ENCODE data around the gene NCOA4. TPM values are rescaled to one million over a fixed set of nuclear protein-coding genes. Genes with fewer than 3 reads are reported as not detected.
"Not testable (repeated sequence)": the region's sequence is repeated elsewhere in the genome, so short reads cannot be mapped to it uniquely, and the experiment has no call there.

NCOA4 gene
- 164 and 211 TPM in 2 replicates for total RNA-seq (2014; rRNA removed; shearing (Covaris generic); ENCODE audit: low replicate concordance)

DNA sequence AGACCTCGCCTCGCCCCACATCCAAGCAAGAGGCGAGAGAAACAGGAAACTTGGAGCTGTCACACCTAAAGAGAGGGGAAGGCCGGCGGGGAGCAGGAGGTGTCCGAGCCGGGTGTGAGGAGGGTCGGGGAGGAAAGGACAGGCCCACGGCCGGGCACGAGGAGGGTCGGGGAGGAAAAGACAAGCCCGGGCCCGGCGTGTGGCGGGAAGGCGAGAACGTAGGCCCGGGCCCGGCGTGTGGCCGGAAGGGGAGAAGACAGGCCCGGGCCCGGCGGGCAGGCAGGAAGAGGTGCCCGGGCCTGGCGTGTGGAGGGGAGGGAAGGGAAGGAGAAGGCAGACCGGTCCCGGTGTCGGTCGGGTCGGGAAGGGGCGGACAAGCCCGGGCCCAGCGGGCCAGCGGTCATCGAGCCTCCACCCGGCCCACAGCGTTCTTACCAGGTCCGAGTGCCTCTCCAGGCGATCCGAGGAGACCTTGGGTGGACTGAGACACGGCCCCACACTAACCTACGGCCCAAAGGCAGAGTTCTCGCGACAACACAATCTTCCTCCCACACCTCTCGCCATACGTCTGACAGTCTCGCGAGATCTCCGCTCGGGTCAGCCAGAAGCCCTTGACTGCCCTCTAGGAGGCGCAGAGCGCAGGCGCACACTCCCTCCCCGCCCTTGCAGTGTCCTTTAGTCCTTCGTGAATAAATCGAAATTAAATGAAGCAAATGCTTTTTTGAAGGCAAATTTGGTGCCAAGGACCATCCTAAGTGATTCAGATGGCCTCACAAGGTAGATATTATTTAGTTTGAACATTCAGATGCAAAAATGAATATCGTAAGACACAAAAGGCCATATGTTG is at the start of gene NCOA4:
NCOA4 (minus strand) TSS at position 533 of the 847 bp plus-strand sequence. CDS start 13,943 bp downstream, outside the sequence.
- peak; percentile 92 for DNase-seq (ENCODE audit: low read depth)
- in situ Hi-C loops (cut with HindIII; ENCODE audit: low pct_unique_long_range_greater_than_20kb, low sequenced_read_pairs), result no loop called here

DNA sequence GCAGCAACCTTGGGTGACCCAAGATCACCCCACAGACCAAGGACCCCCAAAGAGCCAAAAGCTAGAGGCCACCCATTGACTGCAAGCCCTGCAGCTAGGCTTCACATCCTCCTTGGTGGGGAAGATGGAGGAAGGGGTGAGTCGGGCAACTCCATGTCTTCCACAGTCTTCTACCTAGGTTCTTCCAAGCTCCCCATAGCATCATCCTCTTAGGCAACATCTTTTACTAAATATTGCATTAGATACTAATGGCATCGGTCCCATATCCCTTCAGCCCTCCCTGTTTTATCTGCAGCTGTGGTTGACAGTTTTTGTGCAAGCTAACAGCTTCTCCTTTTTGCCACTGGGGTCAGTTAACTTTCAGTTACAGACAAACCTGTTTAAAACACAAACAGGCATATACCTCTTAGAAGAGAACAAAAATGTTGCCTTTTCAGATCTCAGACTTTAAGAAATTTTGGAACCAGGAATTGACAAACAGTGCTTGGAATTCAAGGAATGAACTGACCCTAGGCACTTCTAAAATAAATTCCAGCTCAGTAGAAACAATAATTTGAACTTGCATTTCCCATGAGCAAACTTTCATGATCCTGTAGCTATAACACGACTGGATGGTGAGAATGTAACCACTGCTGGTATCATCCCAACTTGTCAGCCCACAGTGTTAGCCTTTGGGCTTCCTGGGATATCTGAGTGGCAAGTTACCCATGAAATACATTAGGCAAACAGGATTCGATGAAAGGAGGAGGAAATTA is 49.6 kb upstream of the NCOA4 start:
- in situ Hi-C loops (cut with HindIII; ENCODE audit: low pct_unique_long_range_greater_than_20kb, low sequenced_read_pairs), result no loop called here
- DNase-seq (ENCODE audit: low read depth), result no peak

DNA sequence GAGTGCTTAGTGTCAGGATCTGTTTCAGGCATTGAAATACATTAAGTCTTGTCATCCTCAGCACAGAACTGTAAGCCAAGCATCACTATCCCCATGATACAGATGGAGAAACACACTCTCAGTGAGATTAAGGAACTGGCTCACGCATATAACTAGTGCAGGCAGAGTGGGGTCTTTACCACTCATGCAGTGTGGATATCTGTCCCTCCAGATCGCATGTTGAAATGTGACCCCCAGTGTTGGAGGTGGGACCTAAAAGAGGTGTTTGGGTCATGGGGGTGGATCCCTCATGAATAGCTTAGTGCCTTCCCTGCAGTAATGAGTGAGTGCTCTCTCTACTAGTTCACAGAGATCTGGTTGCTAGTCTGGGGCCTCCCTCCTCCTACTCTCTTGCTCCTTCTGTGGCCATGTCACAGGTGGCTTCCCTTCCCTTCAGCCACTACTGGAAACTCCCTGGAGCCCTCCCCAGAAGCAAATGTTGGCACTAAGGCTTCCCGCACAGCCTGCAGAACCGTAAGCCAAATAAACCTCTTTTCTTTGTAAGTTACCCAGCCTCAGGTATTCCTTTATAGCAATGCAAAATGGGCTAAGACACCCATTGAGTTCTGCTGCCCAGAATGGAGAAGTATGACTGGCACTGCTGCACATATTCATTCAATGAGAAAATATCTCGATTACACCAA is 47.4 kb upstream of the NCOA4 start:
- no peak for DNase-seq (ENCODE audit: low read depth)
- in situ Hi-C loops (cut with HindIII; ENCODE audit: low pct_unique_long_range_greater_than_20kb, low sequenced_read_pairs), result no loop called here

- DNase-seq (ENCODE audit: low read depth), result no peak
- in situ Hi-C loops (cut with HindIII; ENCODE audit: low pct_unique_long_range_greater_than_20kb, low sequenced_read_pairs), result no loop called here
Observed at GRCh38 chr10:46077141-46077554, 46.7 kb upstream of the NCOA4 start.

DNA sequence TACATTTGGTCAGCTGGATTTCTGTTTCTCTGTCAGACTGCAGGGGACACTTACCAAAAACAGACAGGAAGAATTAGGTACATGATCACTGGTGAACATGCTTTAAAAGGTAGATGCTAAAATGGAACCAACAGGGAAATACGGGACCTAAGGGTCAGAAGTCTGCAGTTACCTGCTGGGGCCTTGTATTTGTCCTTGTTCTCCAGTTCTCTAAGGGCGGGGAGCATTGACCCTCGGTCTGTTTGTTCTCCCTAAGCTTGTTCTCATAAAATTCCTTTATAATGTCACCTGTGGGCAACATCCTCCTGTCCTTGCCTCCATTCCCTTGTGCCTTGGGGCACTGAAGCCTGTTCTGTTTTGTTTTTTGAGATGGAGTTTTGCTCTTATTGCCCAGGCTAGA is 45.4 kb upstream of the NCOA4 start:
- in situ Hi-C loops (cut with HindIII; ENCODE audit: low pct_unique_long_range_greater_than_20kb, low sequenced_read_pairs), result no loop called here
- DNase-seq (ENCODE audit: low read depth), result no peak

DNA sequence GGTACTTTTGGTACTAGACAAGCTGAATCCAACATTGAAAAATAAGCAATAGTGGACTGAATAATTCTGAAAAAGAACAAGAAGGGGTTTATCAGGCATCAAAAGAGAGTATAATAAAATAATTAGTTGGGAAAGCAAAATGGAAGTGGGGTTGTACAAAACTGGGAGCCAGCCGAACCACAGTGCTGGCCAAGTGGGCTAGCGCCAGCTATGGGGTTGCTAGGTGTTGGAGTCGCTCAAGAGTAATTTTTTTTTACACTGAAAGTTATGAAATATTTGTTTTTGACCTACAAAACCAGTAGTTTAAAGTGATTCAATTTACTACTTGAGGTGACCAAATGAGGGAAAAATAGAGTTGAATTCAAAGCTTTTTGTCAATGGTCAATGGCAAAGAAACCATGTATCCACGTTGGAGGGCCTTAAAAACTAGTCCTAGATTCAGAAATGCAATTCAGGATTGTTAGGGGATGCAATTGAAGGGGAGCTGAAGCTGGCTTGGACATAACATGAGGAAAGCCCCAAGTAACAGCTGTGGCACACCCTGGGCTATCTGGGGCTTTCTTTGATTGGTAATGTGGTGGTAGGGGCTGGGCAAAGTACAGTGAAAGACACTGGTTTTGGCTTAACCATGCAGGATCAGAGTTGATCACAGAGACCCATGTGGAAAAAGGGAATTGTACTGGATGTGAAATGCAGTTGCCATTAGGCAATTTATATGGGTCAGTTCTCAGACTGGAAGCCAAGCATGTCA is 43.9 kb upstream of the NCOA4 start:
- DNase-seq (ENCODE audit: low read depth), result no peak
- in situ Hi-C loops (cut with HindIII; ENCODE audit: low pct_unique_long_range_greater_than_20kb, low sequenced_read_pairs), result no loop called here

GRCh38 chr10:46073564-46073963 is 43.1 kb upstream of the NCOA4 start:
- in situ Hi-C loops (cut with HindIII; ENCODE audit: low pct_unique_long_range_greater_than_20kb, low sequenced_read_pairs), result no loop called here
- DNase-seq (ENCODE audit: low read depth), result no peak

GRCh38 chr10:46070749-46071148 is 40.3 kb upstream of the NCOA4 start:
- no peak for DNase-seq (ENCODE audit: low read depth)
- in situ Hi-C loops (cut with HindIII; ENCODE audit: low pct_unique_long_range_greater_than_20kb, low sequenced_read_pairs), result no loop called here

DNA sequence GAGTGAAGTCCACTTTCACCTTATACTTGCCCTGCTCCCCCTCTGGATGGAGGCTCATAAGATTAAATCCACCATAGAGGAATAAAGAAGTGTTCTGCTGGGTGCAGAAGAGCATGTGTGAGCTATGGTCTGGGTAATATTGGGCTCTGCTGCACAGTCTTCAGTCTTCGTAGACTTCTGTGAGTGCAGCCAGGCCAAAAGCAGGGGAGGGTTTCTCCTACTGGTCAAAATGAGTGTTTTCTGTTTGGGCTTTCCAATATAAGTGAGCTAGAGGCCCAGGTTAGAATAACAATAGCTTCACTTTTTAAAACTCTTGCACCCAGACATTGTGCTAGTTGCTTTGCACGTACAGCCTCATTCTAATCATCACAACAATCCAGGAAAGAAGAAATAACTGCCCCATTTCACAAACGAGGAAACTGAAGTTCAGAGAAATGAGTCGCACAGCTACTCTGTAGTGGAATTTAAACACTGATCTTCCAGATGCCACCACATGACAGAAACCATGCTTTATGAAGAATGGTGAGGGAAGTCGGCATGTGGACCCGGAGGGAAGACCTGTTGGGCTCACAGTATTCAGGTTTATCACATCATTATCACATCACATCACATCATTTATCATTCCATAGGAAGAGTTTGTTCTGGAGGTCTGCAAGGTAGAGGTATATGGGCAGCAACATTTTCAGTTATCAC is 39.5 kb upstream of the NCOA4 start:
- in situ Hi-C loops (cut with HindIII; ENCODE audit: low pct_unique_long_range_greater_than_20kb, low sequenced_read_pairs), result no loop called here
- DNase-seq (ENCODE audit: low read depth), result no peak

DNA sequence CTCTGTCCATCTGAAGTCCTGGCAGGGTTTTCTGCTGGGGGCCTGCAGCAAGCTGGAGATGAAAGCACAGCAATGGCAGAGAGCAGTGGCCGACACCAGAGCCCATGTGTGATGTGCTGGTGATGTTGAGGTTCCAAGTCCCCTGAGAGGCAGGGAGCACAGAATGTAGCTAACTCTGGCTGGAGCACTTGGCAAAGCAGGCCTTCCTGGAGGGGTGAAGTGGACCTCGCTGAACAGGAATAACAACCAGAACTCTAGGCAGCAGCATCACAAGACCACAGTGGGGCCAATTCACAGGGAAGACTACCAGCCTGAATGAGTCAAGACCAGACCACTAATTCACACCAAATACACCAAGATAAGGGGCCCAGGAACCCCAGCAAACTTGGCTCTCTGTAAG is 38.5 kb upstream of the NCOA4 start:
- no peak for DNase-seq (ENCODE audit: low read depth)
- in situ Hi-C loops (cut with HindIII; ENCODE audit: low pct_unique_long_range_greater_than_20kb, low sequenced_read_pairs), result no loop called here

- DNase-seq (ENCODE audit: low read depth), result no peak
- in situ Hi-C loops (cut with HindIII; ENCODE audit: low pct_unique_long_range_greater_than_20kb, low sequenced_read_pairs), result no loop called here
Observed at GRCh38 chr10:46068117-46068516, 37.7 kb upstream of the NCOA4 start.

GRCh38 chr10:46064269-46064817 is 33.9 kb upstream of the NCOA4 start:
- no peak for DNase-seq (ENCODE audit: low read depth)
- in situ Hi-C loops (cut with HindIII; ENCODE audit: low pct_unique_long_range_greater_than_20kb, low sequenced_read_pairs), result no loop called here

DNA sequence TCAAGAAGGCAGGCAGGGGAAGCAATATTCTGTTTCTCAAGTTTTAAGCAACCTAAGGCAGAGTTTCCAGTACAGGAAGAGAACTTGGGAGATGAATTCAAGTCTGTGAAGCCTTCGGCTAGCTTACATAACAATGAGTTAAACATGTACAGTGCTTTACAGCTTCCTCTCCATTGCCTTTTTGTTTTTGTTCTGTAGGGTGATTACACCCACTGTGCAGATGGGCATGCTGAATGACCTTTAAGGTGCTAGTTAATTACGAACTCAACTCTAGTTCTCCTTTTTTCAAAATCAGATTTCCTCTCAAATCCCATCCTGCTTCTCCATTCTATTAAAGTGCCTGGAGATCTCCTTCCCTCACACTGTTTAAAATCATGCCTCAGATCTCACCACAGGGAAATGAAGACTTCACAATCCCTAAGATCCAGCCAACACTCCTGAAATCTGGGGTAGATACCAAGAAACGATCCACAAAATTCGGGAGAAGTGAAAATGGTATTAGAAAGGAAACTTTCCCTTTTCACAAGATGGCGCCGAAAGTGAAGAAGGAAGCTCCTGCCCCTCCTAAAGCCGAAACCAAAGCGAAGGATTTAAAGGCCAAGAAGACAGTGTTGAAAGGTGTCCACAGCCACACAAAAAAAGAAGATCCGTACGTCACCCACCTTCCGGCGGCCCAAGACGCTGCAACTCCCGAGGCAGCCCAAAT is 32.5 kb upstream of the NCOA4 start:
- in situ Hi-C loops (cut with HindIII; ENCODE audit: low pct_unique_long_range_greater_than_20kb, low sequenced_read_pairs), result no loop called here
- no peak for DNase-seq (ENCODE audit: low read depth)

DNA sequence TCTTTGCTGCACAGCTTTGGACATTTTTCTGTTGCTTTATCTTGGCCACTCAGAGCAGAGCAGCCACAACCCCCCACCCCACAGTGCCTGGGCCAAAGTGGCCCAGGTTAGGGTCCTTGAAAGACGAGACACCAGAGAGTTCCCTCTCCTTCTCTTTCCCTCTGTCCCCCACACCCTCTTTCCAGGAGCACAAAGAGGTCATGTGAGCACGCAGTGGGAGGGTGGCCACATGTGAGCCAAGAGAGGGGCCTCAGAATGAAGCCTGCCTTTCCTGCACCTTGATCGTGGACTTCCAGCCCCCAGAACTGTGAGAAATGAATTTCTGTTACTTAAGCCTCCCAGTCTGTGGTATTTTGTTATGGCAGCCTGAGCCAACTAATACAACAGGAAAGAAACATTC is 30.3 kb upstream of the NCOA4 start:
- no peak for DNase-seq (ENCODE audit: low read depth)
- in situ Hi-C loops (cut with HindIII; ENCODE audit: low pct_unique_long_range_greater_than_20kb, low sequenced_read_pairs), result no loop called here

GRCh38 chr10:46057927-46058326 is 27.5 kb upstream of the NCOA4 start:
- DNase-seq (ENCODE audit: low read depth); in situ Hi-C loops (cut with HindIII; ENCODE audit: low pct_unique_long_range_greater_than_20kb, low sequenced_read_pairs): not testable (repeated sequence)

GRCh38 chr10:46057038-46057437 is 26.6 kb upstream of the NCOA4 start:
- DNase-seq (ENCODE audit: low read depth), result no peak
- in situ Hi-C loops (cut with HindIII; ENCODE audit: low pct_unique_long_range_greater_than_20kb, low sequenced_read_pairs), result no loop called here

DNA sequence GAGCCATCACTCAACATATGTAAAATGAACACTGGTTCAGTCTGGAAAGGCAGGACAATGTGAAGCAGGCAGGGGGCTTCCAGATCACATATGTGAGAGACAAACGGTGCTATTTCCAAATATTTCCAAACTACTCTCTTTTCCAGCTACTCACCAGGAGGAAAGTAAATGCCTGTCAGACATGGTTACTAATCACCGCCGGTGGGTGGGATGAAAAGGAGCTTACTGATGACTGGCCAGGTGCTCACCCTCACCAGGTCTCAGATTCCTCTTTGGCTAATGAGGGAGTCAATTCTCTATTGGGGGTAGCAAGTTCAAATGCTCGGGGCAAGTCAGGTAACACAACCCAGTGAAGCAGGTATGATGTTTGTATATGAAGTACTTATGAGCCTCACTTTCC is 25.3 kb upstream of the NCOA4 start:
- in situ Hi-C loops (cut with HindIII; ENCODE audit: low pct_unique_long_range_greater_than_20kb, low sequenced_read_pairs), result no loop called here
- no peak for DNase-seq (ENCODE audit: low read depth)

Measured in Caki2 (cell line).